Measurements from ENCODE around the gene HOXD1.

HOXD1 gene

GRCh38 chr2:176240301-176240700 is 51.8 kb downstream of the HOXD1 start:
- H3K4me3 ChIP-seq (ENCODE audit: insufficient read depth, low read length, poor library complexity, severe bottlenecking): no peak overlapping the region
- H4K20me1 ChIP-seq (ENCODE audit: low read depth, low read length): no peaks in the 10 kb centered on the region
- H3K27me3 ChIP-seq (ENCODE audit: low read length): no peaks in the 10 kb centered on the region
- H3K27ac ChIP-seq (ENCODE audit: low read depth, low read length): no peak overlapping the region
- H3K4me2 ChIP-seq (ENCODE audit: low read depth, low read length, poor library complexity, severe bottlenecking): no peak overlapping the region
- H3K9me3 ChIP-seq (ENCODE audit: insufficient read depth, low read length): no peaks in the 10 kb centered on the region; the same call in 1 of the 2 replicates
- H3K36me3 ChIP-seq (ENCODE audit: low read length): no peaks in the 10 kb centered on the region
- no peak for TF ChIP-seq EZH2phosphoT487 (conservative IDR thresholded peaks at IDR 0.05; ENCODE audit: low read length)
- TF ChIP-seq CTCF (IDR thresholded peaks at IDR 0.05; ENCODE audit: insufficient read depth, low read length, poor library complexity, severe bottlenecking): no peak
- no peak overlapping the region for H2AFZ ChIP-seq (ENCODE audit: low read depth, low read length, severe bottlenecking)
- H3K9me2 ChIP-seq (replicated peaks; ENCODE audit: insufficient read depth, low read length): no peaks in the 10 kb centered on the region
- H3K9ac ChIP-seq (ENCODE audit: low read length): no peak overlapping the region
- no peaks in the 10 kb centered on the region for H3F3A ChIP-seq (ENCODE audit: insufficient read depth)
- no peaks in the 10 kb centered on the region for H3K79me2 ChIP-seq (ENCODE audit: insufficient read depth, low read length)

Measured in SU-DHL-6 (cell line).